HEK293T (cell line): ENCODE data around the gene CXCL5.
"Not testable (repeated sequence)": the region's sequence is repeated elsewhere in the genome, so short reads cannot be mapped to it uniquely, and the experiment has no call there.

Experiments used
- FOXM1 ChIP-seq: fragments of 450-650 bp; IDR thresholded peaks from 2 replicates; pipeline ENCODE4 v1.6.1; 2017; ENCODE audit warnings: mild to moderate bottlenecking, borderline replicate concordance
- L3MBTL2 ChIP-seq: fragments of 450-650 bp; conservative IDR thresholded peaks from 2 replicates; pipeline ENCODE4 v1.6.1; 2016; ENCODE audit warnings: mild to moderate bottlenecking
- NFRKB ChIP-seq: fragments of 450-650 bp; IDR thresholded peaks from 2 replicates; pipeline ENCODE4 v1.6.1; 2016; ENCODE audit warnings: mild to moderate bottlenecking, moderate library complexity
- SUZ12 ChIP-seq: fragments of 450-650 bp; IDR thresholded peaks from 2 replicates; pipeline ENCODE4 v1.6.1; 2016; ENCODE audit warnings: mild to moderate bottlenecking
- TARDBP ChIP-seq: fragments of 450-650 bp; IDR thresholded peaks from 2 replicates; pipeline ENCODE4 v1.6.1; 2016
- ZNF384 ChIP-seq: fragments of 450-650 bp; IDR thresholded peaks from 2 replicates; pipeline ENCODE4 v1.6.1; 2016

DNA sequence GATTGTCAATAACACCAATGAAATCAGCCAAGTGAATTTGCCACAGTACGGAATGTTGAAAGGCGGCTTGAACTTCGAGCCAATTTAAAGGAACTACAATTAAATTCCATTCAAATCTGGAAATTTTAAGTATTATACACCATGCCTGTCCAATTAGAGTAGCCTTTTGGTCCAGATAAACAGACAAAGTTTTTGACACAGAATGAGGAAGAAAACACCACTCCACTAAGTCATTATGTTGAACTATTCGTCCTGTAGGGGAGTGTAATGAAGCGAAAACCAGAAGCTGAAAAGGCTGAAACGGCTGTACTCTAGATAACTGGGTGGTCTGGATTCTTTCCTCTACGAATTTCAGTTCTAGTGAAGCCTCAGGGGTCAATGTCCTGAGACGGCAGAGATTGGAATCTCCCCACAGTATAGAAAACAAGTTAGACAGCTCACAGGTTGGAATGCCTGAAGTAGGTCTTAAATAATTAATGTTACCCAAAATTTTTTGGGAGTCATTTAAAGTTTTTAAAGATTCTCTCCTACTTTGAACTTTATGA lies 48.0 kb downstream of the CXCL5 start:
- TF ChIP-seq ZNF384, FOXM1, TARDBP, NFRKB, SUZ12, L3MBTL2: not testable (repeated sequence)
